ENCODE results near the gene GPR183.

GRCh38 chr13:99297331-99297730 is 9.9 kb downstream of the GPR183 start:
- no peak for TF ChIP-seq CTCF (conservative IDR thresholded peaks at IDR 0.05 in 1 of 2, IDR thresholded peaks at IDR 0.05 in 1 of 2; ENCODE audit: low read depth in 1 of 2, low read length in 2 of 2)
- no peak for TF ChIP-seq EZH2 (IDR thresholded peaks at IDR 0.05; ENCODE audit: low read length, missing control alignments)
